ENCODE measurements around the gene RALGPS1.

DNA sequence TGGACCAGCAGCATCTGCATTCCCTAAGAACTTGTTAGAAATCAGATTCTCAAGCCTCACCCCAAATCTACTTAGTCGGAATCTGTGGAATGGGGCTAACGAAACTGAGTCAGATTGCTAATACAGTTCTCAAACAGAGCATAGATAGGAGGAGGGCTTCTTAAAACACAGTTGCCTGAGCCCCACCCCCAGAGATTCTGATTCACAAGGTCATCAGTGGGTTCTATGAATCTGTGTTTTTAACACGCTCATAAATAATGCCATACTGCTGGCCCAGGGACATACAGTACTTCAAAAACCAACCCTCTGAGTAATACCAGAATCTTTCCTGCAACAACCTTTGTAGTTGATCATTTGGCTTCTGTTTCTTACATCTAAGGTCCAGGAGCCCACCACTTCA lies 317.1 kb downstream of the RALGPS1 start:
- TF ChIP-seq, protein P1, sequence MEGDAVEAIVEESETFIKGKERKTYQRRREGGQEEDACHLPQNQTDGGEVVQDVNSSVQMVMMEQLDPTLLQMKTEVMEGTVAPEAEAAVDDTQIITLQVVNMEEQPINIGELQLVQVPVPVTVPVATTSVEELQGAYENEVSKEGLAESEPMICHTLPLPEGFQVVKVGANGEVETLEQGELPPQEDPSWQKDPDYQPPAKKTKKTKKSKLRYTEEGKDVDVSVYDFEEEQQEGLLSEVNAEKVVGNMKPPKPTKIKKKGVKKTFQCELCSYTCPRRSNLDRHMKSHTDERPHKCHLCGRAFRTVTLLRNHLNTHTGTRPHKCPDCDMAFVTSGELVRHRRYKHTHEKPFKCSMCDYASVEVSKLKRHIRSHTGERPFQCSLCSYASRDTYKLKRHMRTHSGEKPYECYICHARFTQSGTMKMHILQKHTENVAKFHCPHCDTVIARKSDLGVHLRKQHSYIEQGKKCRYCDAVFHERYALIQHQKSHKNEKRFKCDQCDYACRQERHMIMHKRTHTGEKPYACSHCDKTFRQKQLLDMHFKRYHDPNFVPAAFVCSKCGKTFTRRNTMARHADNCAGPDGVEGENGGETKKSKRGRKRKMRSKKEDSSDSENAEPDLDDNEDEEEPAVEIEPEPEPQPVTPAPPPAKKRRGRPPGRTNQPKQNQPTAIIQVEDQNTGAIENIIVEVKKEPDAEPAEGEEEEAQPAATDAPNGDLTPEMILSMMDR (tag by site-specific recombination; IDR thresholded peaks at IDR 0.05) = no peak
- TF ChIP-seq, protein P2, sequence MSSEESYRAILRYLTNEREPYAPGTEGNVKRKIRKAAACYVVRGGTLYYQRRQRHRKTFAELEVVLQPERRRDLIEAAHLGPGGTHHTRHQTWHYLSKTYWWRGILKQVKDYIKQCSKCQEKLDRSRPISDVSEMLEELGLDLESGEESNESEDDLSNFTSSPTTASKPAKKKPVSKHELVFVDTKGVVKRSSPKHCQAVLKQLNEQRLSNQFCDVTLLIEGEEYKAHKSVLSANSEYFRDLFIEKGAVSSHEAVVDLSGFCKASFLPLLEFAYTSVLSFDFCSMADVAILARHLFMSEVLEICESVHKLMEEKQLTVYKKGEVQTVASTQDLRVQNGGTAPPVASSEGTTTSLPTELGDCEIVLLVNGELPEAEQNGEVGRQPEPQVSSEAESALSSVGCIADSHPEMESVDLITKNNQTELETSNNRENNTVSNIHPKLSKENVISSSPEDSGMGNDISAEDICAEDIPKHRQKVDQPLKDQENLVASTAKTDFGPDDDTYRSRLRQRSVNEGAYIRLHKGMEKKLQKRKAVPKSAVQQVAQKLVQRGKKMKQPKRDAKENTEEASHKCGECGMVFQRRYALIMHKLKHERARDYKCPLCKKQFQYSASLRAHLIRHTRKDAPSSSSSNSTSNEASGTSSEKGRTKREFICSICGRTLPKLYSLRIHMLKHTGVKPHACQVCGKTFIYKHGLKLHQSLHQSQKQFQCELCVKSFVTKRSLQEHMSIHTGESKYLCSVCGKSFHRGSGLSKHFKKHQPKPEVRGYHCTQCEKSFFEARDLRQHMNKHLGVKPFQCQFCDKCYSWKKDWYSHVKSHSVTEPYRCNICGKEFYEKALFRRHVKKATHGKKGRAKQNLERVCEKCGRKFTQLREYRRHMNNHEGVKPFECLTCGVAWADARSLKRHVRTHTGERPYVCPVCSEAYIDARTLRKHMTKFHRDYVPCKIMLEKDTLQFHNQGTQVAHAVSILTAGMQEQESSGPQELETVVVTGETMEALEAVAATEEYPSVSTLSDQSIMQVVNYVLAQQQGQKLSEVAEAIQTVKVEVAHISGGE (tag by site-specific recombination; conservative IDR thresholded peaks at IDR 0.05; ENCODE audit: low read depth) = no peak
- TF ChIP-seq RBAK (tag by site-specific recombination; IDR thresholded peaks at IDR 0.05) (no peak), ZNF626 (tag by site-specific recombination; IDR thresholded peaks at IDR 0.05) (no peak), ZNF629 (tag by site-specific recombination; IDR thresholded peaks at IDR 0.05) (no peak)
